ENCODE results near the gene TNFRSF14. TPM values are rescaled to one million over a fixed set of nuclear protein-coding genes. Genes with fewer than 3 reads are reported as not detected.

The TNFRSF14 gene
- total and polyA plus RNA-seq, 2 donors (not counting 1 experiment from before 2014, with no cell fraction given): 239 to 427 TPM

DNA sequence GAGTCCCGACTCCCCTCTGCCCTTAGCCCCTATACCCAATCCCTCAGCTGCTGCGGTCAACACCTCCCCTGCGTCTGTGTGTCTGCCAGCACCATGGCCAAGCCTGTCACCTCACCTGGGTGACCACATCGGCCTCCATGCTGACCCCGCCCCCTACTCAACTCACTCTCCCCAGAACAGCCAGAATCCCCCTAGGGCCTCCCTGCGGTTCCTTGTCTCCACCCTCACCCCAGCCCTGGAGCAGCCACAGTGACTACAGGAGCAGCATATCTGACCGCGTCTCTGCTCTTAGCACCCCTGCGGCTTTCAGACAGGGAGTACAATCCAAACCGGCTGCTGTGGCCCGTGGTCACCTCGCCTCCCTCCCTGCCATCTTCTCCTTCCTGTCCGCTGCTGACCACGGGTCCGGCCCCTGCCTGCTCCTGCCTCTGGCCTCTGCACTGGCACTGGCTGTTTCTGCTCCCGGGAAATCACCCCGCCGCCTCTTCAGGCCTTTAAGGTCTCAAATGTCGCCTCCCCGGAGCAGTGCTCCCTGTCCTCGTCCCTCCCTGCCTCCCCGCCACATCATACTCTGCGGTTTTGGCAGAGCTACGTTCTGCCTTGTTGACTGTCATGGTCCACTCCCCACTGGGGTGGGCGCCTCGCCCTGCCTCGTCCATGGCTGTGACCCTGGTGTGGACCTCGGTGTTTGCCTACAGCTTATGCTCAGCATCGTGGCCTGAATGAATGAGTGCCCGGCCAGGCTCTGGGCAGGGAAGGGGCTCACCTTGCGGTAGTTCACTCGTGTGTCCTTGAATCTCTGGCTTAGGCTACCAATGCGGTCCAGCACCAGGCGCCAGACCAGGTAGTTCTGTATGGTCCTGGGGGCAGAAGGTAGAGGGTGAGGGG, 41.5 kb downstream of the TNFRSF14 start:
- POLR2A ChIA-PET: no interaction called here
- H3K4me3 ChIP-seq (ENCODE audit: control extremely low read depth in 1 of 5, extremely low read depth in 1 of 5, insufficient read depth in 1 of 5, low read depth in 2 of 5, low read length in 4 of 5): no peak overlapping the region
- H3K36me3 ChIP-seq (replicated peaks in 1 of 2; ENCODE audit: control extremely low read depth in 1 of 2, control insufficient read depth in 1 of 2, extremely low read depth in 1 of 2, insufficient read depth in 2 of 2, low read length in 1 of 2): no peaks in the 10 kb centered on the region
- no peak for ATAC-seq (ENCODE audit: low read depth)
- no peaks in the 10 kb centered on the region for H3K79me2 ChIP-seq (ENCODE audit: control insufficient read depth, insufficient read depth, low read length)
- peak; percentile 7 for DNase-seq
- Mint-ChIP-seq H3K27me3 (peaks cover 21% of the 10 kb centered on the region), H3K9me3 (ENCODE audit: insufficient read depth) (peaks cover 2% of the 10 kb centered on the region), H3K4me1 (no peaks in the 10 kb centered on the region), H3K4me3 (no peak overlapping the region), H3K27ac (no peak overlapping the region)
- intact Hi-C loops (cut with micrococcal nuclease): no loop called here
- H2AFZ ChIP-seq (ENCODE audit: insufficient read depth, low read depth, low read length, poor library complexity, severe bottlenecking): no peak overlapping the region
- H3K27me3 ChIP-seq (replicated peaks in 1 of 4; ENCODE audit: control extremely low read depth in 1 of 4, control insufficient read depth in 3 of 4, insufficient read depth in 4 of 4, low read length in 3 of 4): peaks cover 0 to 19% (median 1%) of the 10 kb centered on the region in 4 experiments
- H3K4me1 ChIP-seq (ENCODE audit: control insufficient read depth in 2 of 2, insufficient read depth in 2 of 2, low read length in 2 of 2): peaks cover 0 to 3% of the 10 kb centered on the region in 2 donors
- H3K4me2 ChIP-seq (replicated peaks; ENCODE audit: low read depth, low read length, poor library complexity, severe bottlenecking): no peak overlapping the region
- no peak for TF ChIP-seq EZH2 (IDR thresholded peaks at IDR 0.05; ENCODE audit: borderline replicate concordance, insufficient read depth, low read depth, low read length, poor library complexity, severe bottlenecking)
- TF ChIP-seq, protein P1, sequence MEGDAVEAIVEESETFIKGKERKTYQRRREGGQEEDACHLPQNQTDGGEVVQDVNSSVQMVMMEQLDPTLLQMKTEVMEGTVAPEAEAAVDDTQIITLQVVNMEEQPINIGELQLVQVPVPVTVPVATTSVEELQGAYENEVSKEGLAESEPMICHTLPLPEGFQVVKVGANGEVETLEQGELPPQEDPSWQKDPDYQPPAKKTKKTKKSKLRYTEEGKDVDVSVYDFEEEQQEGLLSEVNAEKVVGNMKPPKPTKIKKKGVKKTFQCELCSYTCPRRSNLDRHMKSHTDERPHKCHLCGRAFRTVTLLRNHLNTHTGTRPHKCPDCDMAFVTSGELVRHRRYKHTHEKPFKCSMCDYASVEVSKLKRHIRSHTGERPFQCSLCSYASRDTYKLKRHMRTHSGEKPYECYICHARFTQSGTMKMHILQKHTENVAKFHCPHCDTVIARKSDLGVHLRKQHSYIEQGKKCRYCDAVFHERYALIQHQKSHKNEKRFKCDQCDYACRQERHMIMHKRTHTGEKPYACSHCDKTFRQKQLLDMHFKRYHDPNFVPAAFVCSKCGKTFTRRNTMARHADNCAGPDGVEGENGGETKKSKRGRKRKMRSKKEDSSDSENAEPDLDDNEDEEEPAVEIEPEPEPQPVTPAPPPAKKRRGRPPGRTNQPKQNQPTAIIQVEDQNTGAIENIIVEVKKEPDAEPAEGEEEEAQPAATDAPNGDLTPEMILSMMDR (IDR thresholded peaks at IDR 0.05): no peak
- CTCF ChIA-PET: interaction anchor here (0.8 to 1.2 kb wide), 3 partner anchors 12 to 402 kb away, joined by 3 read pairs; partner anchors contain the start of gene TNFRSF14
- 73% methylated on average over 34 of the region's 34 CpGs for whole genome bisulfite sequencing (ENCODE audit: insufficient coverage)
- H4K20me1 ChIP-seq (ENCODE audit: control insufficient read depth, insufficient read depth, low read length, poor library complexity, severe bottlenecking): no peaks in the 10 kb centered on the region
- H3K27ac ChIP-seq (ENCODE audit: low read length in 2 of 2): no peak overlapping the region
- no peak overlapping the region for H3K9ac ChIP-seq (ENCODE audit: low read length)
- peaks cover 2 to 8% (median 5%) of the 10 kb centered on the region in 3 donors for H3K9me3 ChIP-seq (ENCODE audit: control extremely low read depth in 1 of 3, control insufficient read depth in 2 of 3, insufficient read depth in 1 of 3, low read length in 2 of 3)

Data from B cell (primary cell).